Measurements from ENCODE around the gene FGF3.
"Not testable (repeated sequence)": the region's sequence is repeated elsewhere in the genome, so short reads cannot be mapped to it uniquely, and the experiment has no call there.

The FGF3 gene

GRCh38 chr11:69770540-69770939 lies 48.7 kb downstream of the FGF3 start:
- DNase-seq (ENCODE audit: low read depth) = no peak

- DNase-seq (ENCODE audit: low read depth) = no peak
These were observed 53.7 kb downstream of the FGF3 start for GRCh38 chr11:69765498-69765995.

- not testable (repeated sequence) for DNase-seq (ENCODE audit: low read depth)
These were observed 54.3 kb downstream of the FGF3 start for GRCh38 chr11:69764918-69765317.

GRCh38 chr11:69760319-69760718 lies 58.9 kb downstream of the FGF3 start:
- DNase-seq (ENCODE audit: low read depth) = no peak

Measured in stimulated activated CD8-positive, alpha-beta memory T cell treated with anti-CD3 and anti-CD28 coated beads, Interleukin-12 subunit alpha, Interleukin-12 subunit beta, amount 100 ng/mL, for 4 hours (primary cell).